Smooth muscle cell (in vitro differentiated cells): ENCODE measurements around the gene MYOCD. TPM values are rescaled to one million over a fixed set of nuclear protein-coding genes. Genes with fewer than 3 reads are reported as not detected.

ENCODE experiments used
- DNase-seq: peaks from one replicate; lab custom pipeline; 2025; ENCODE audit not compliant: unreplicated experiment; lab: John Stamatoyannopoulos, UW
- H2AFZ ChIP-seq: fragments of 200-600 bp; sonication (generic); 2 replicates; pipeline ENCODE4 v1.6.0; 2016; ENCODE audit warnings: antibody characterized with exemption, low read depth, mild to moderate bottlenecking
- H3F3A ChIP-seq: fragments of 200-600 bp; sonication (generic); 2 replicates; pipeline ENCODE4 v1.6.0; 2017; ENCODE audit warnings: antibody characterized with exemption, low read depth
- H3K27ac ChIP-seq: fragments of 200-600 bp; sonication (generic); 2 replicates; pipeline ENCODE4 v1.5.1; 2016; ENCODE audit warnings: low read depth, mild to moderate bottlenecking
- H3K27me3 ChIP-seq: fragments of 200-600 bp; sonication (generic); 2 replicates; pipeline ENCODE4 v1.6.1; 2016; ENCODE audit warnings: low read depth, mild to moderate bottlenecking
- H3K36me3 ChIP-seq: fragments of 200-600 bp; sonication (generic); 2 replicates; pipeline ENCODE4 v1.5.1; 2016; ENCODE audit warnings: low read depth
- H3K4me1 ChIP-seq: fragments of 200-600 bp; sonication (generic); 2 replicates; pipeline ENCODE4 v1.5.1; 2016; ENCODE audit warnings: low read depth
- H3K4me2 ChIP-seq: fragments of 200-600 bp; sonication (generic); 2 replicates; pipeline ENCODE4 v1.6.0; 2016; ENCODE audit warnings: mild to moderate bottlenecking
- H3K4me3 ChIP-seq: fragments of 200-600 bp; sonication (generic); 2 replicates; pipeline ENCODE4 v1.5.1; 2016; ENCODE audit warnings: mild to moderate bottlenecking
- H3K79me2 ChIP-seq: fragments of 200-600 bp; sonication (generic); 2 replicates; pipeline ENCODE4 v1.6.0; 2016; ENCODE audit warnings: low read depth, mild to moderate bottlenecking
- H3K9ac ChIP-seq: fragments of 200-600 bp; sonication (generic); 2 replicates; pipeline ENCODE4 v1.6.0; 2016; ENCODE audit warnings: low read depth
- H3K9me3 ChIP-seq: fragments of 200-600 bp; sonication (generic); replicated peaks from 2 replicates; pipeline ENCODE4 v1.5.1; 2016; ENCODE audit warnings: low read depth
- H4K20me1 ChIP-seq: fragments of 200-600 bp; sonication (generic); 2 replicates; pipeline ENCODE4 v1.6.0; 2016; ENCODE audit warnings: low read depth
- WGBS: methylation state at CpG from one replicate; pipeline ENCODE4 v1.1.7; 2016; ENCODE audit warnings: low lambda C conversion rate; 5-methylcytosine and 5-hydroxymethylcytosine counted together
- polyA plus RNA-seq: library from polyadenylated mRNA; unstranded; fragments of >200 nt; fragmentation: Nextera tagmentation; extraction: Ambion mirVana; gene quantifications from 2 replicates; pipeline ENCODE4 v1.2.1, GENCODE V29; 2016
- total RNA-seq: library from RNA; depleted of rRNA; stranded (reverse); fragments of >200 nt; gene quantifications from 2 replicates; pipeline ENCODE4 v1.2.3, GENCODE V29; 2014
- TF ChIP-seq, protein P1 (sequence below): fragments of 200-600 bp; sonication (generic); IDR thresholded peaks from 2 replicates; pipeline ENCODE4 v1.5.1; 2017; ENCODE audit warnings: borderline replicate concordance, mild to moderate bottlenecking, antibody characterized with exemption; ENCODE audit not compliant: insufficient read depth, poor library complexity, severe bottlenecking

The MYOCD gene
- total and polyA plus RNA-seq, 2 experiments from 2014 or later, result 0.58 to 1.8 TPM

DNA sequence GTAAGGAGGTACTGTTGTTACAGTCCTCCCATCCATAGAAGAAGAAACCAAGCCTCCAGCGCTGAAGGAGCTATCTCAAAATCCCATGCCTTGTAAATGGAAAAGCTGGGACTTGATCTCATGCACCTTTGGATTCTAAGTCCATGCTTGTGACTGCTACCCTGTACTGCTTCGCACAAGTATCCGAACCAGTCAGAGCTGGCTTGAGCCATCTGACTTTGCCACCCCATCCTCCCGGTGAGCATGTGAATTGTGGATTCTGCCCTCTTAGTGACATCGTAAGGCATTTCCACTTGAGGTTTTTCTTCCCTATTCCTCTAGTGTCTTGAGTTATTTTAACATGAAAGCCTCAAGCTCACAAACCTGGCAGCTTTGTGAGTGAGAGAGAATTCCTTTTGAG, 15.3 kb downstream of the MYOCD start:
- H3K4me1 ChIP-seq, result no peaks in the 10 kb centered on the region
- no peaks in the 10 kb centered on the region for H3K36me3 ChIP-seq
- no peaks in the 10 kb centered on the region for H3K79me2 ChIP-seq
- no peak overlapping the region for H3K9ac ChIP-seq
- H3K27me3 ChIP-seq, result no peaks in the 10 kb centered on the region
- H3F3A ChIP-seq, result no peaks in the 10 kb centered on the region
- H3K4me2 ChIP-seq, result no peak overlapping the region
- WGBS, result 95% methylated on average over 5 of the region's 5 CpGs
- H4K20me1 ChIP-seq, result no peaks in the 10 kb centered on the region
- no peak for DNase-seq
- no peak overlapping the region for H2AFZ ChIP-seq
- H3K9me3 ChIP-seq, result no peaks in the 10 kb centered on the region
- no peak overlapping the region for H3K27ac ChIP-seq
- no peak overlapping the region for H3K4me3 ChIP-seq
- TF ChIP-seq, protein P1, sequence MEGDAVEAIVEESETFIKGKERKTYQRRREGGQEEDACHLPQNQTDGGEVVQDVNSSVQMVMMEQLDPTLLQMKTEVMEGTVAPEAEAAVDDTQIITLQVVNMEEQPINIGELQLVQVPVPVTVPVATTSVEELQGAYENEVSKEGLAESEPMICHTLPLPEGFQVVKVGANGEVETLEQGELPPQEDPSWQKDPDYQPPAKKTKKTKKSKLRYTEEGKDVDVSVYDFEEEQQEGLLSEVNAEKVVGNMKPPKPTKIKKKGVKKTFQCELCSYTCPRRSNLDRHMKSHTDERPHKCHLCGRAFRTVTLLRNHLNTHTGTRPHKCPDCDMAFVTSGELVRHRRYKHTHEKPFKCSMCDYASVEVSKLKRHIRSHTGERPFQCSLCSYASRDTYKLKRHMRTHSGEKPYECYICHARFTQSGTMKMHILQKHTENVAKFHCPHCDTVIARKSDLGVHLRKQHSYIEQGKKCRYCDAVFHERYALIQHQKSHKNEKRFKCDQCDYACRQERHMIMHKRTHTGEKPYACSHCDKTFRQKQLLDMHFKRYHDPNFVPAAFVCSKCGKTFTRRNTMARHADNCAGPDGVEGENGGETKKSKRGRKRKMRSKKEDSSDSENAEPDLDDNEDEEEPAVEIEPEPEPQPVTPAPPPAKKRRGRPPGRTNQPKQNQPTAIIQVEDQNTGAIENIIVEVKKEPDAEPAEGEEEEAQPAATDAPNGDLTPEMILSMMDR, result no peak

DNA sequence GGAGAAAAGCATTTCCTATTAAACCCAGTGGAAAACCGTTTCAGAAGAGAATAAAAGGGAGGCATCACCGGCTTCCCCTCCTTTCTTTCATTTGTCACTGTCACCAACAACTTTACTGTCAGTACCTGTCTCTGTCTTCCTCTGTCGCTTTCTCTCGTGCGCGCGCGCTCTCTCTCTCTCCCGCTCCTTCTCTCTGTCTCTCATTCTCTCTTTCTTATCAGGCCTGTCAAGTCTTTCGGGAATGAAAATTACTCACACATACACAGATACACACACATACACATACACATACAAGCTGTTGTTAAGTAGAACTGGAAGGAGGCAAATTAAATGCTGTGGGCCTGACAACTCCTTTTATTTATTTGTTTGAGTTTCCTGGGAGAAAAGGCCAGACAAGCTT, 17.6 kb downstream of the MYOCD start:
- no peaks in the 10 kb centered on the region for H3F3A ChIP-seq
- H3K4me2 ChIP-seq, result no peak overlapping the region
- no peak overlapping the region for H3K27ac ChIP-seq
- H3K9ac ChIP-seq, result no peak overlapping the region
- TF ChIP-seq, protein P1, result no peak
- H3K4me1 ChIP-seq, result no peaks in the 10 kb centered on the region
- no peaks in the 10 kb centered on the region for H3K27me3 ChIP-seq
- DNase-seq, result no peak
- no peaks in the 10 kb centered on the region for H4K20me1 ChIP-seq
- H3K4me3 ChIP-seq, result no peak overlapping the region
- 87% methylated on average over 9 of the region's 10 CpGs for WGBS
- no peaks in the 10 kb centered on the region for H3K79me2 ChIP-seq
- H3K9me3 ChIP-seq, result no peaks in the 10 kb centered on the region
- no peak overlapping the region for H2AFZ ChIP-seq
- H3K36me3 ChIP-seq, result no peaks in the 10 kb centered on the region

DNA sequence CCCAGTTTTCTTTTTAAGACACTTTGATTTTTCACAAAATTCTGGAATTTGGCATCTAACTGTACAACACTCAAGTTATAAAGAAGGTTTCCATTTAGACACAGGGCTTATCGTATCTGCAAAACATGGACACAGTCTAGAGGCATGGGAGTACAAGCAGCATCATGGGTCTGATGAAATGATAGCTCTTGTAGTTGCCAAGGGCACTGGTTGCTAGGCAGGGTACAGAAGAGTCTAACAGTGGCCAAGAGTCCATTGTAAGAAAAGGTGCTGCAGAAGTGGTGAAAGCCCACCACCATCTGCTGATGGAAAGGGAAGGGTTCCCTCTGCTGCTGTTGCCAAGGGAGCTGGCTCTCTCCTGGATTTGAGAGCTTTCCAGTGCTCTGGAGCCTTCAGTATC, 20.8 kb downstream of the MYOCD start:
- Histone ChIP-seq H3K27me3 (no peaks in the 10 kb centered on the region), H4K20me1 (no peaks in the 10 kb centered on the region), H3K79me2 (no peaks in the 10 kb centered on the region), H3K9me3 (no peaks in the 10 kb centered on the region), H3K4me3 (no peak overlapping the region), H3K9ac (no peak overlapping the region), H3K36me3 (no peaks in the 10 kb centered on the region), H3K4me1 (no peaks in the 10 kb centered on the region), H2AFZ (no peak overlapping the region), H3F3A (no peaks in the 10 kb centered on the region), H3K27ac (no peak overlapping the region), H3K4me2 (no peak overlapping the region)
- 92% methylated on average over 1 of the region's 1 CpG for WGBS
- DNase-seq, result no peak
- TF ChIP-seq, protein P1, result no peak

DNA sequence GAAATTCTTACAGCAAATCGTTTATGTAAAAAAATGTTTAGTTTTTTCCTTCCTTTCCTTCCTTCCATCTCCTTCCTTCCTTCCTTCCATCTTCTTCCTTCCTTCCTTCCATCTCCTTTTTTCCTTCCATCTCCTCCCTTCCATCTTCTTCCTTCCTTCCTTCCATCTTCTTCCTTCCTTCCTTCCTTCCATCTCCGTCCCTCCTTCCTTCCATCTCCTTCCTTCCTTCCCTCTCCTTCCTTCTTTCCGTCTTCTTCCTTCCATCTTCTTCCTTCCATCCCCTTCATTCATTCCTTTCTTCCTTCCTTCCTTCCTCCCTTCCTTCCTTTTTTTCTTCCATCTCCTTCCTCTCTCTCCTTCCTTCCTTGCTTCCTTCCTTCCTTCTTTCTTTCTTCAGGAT, 22.7 kb downstream of the MYOCD start:
- H3K4me2 ChIP-seq, result no peak overlapping the region
- no peaks in the 10 kb centered on the region for H3K79me2 ChIP-seq
- no peaks in the 10 kb centered on the region for H3K9me3 ChIP-seq
- no peak overlapping the region for H3K27ac ChIP-seq
- no peaks in the 10 kb centered on the region for H4K20me1 ChIP-seq
- no peak overlapping the region for H3K9ac ChIP-seq
- no peaks in the 10 kb centered on the region for H3K27me3 ChIP-seq
- H3K36me3 ChIP-seq, result no peaks in the 10 kb centered on the region
- TF ChIP-seq, protein P1, result no peak
- no peak for DNase-seq
- WGBS, result 86% methylated on average over 3 of the region's 3 CpGs
- no peaks in the 10 kb centered on the region for H3F3A ChIP-seq
- H2AFZ ChIP-seq, result no peak overlapping the region
- no peaks in the 10 kb centered on the region for H3K4me1 ChIP-seq
- H3K4me3 ChIP-seq, result no peak overlapping the region
